Measurements from ENCODE around the gene ERCC6L2. TPM values are rescaled to one million over a fixed set of nuclear protein-coding genes. Genes with fewer than 3 reads are reported as not detected.

ERCC6L2 gene
- total and polyA plus RNA-seq, 2 donors (not counting 3 experiments of a cell fraction or from before 2014, with no cell fraction given) = 4.7 to 31.8 TPM

- H4K20me1 ChIP-seq (replicated peaks; ENCODE audit: control insufficient read depth, extremely low read depth, insufficient read depth, low read length) = no peaks in the 10 kb centered on the region
- H3K9me3 ChIP-seq (replicated peaks; ENCODE audit: control insufficient read depth, insufficient read depth, low read length) = no peaks in the 10 kb centered on the region
- no TSS peak for BruUV-seq (replicated peaks)
- TF ChIP-seq FOS (IDR thresholded peaks at IDR 0.05; ENCODE audit: borderline replicate concordance, insufficient read depth, low read length) = no peak
- no peak for TF ChIP-seq POLR2AphosphoS5 (IDR thresholded peaks at IDR 0.05; ENCODE audit: insufficient read depth, low read depth, low read length)
- no peak for TF ChIP-seq MYC (IDR thresholded peaks at IDR 0.05; ENCODE audit: low read depth, low read length)
- TF ChIP-seq CTCF (IDR thresholded peaks at IDR 0.05; ENCODE audit: extremely low read depth in 1 of 2, insufficient read depth in 1 of 2, low read depth in 1 of 2, low read length in 2 of 2) = no peak
- TF ChIP-seq MAX (IDR thresholded peaks at IDR 0.05; ENCODE audit: insufficient read depth, insufficient read length) = no peak
- DNase-seq (ENCODE audit: low read depth, low spot score) (no peak), FAIRE-seq (peak; percentile 24)
- no peak overlapping the region for H3K9ac ChIP-seq (replicated peaks; ENCODE audit: extremely low read depth, insufficient read depth, low read length)
- intact Hi-C loops (cut with micrococcal nuclease) (no loop called here), dilution Hi-C loops (cut with MboI; ENCODE audit: extremely low pct_ligation_motif_present, low sequenced_read_pairs) (no loop called here)
- H3K36me3 ChIP-seq (ENCODE audit: control insufficient read depth in 2 of 2, extremely low read depth in 1 of 2, insufficient read depth in 2 of 2, low read length in 2 of 2) = no peaks in the 10 kb centered on the region
- no peaks in the 10 kb centered on the region for H3K4me1 ChIP-seq (ENCODE audit: control insufficient read depth, extremely low read depth, insufficient read depth, low read length)
- H3K4me2 ChIP-seq (ENCODE audit: insufficient read depth, low read length) = no peak overlapping the region
- H2AFZ ChIP-seq (ENCODE audit: low read depth, low read length) = no peak overlapping the region
- H3K4me3 ChIP-seq (replicated peaks in 1 of 3; ENCODE audit: insufficient read depth in 1 of 3, low read depth in 1 of 3, low read length in 3 of 3) = no peak overlapping the region
- H3K79me2 ChIP-seq (ENCODE audit: control insufficient read depth, insufficient read depth, low read length) = no peaks in the 10 kb centered on the region
- H3K27ac ChIP-seq (ENCODE audit: insufficient read depth, low read depth, low read length) = no peak overlapping the region
- ChIA-PET CTCF (no interaction called here), POLR2A (interaction anchor here (0.7 kb wide), 2 partner anchors 144 to 666 kb away, joined by 3 to 4 read pairs; no protein-coding TSS in a partner anchor)
- no peaks in the 10 kb centered on the region for H3K27me3 ChIP-seq (ENCODE audit: control insufficient read depth in 2 of 2, insufficient read depth in 2 of 2, low read length in 2 of 2)
- no peaks in the 10 kb centered on the region for H3K9me1 ChIP-seq (replicated peaks; ENCODE audit: control insufficient read depth, extremely low read depth, insufficient read depth, low read length)
Observed at GRCh38 chr9:95840074-95840473, 35.4 kb upstream of the ERCC6L2 start.

- TF ChIP-seq FOS (IDR thresholded peaks at IDR 0.05; ENCODE audit: borderline replicate concordance, insufficient read depth, low read length) (no peak), JUN (IDR thresholded peaks at IDR 0.05; ENCODE audit: borderline replicate concordance, insufficient read depth, insufficient read length, low read depth) (no peak), MYC (IDR thresholded peaks at IDR 0.05; ENCODE audit: low read depth, low read length) (no peak), CTCF (IDR thresholded peaks at IDR 0.05; ENCODE audit: extremely low read depth in 1 of 2, insufficient read depth in 1 of 2, low read depth in 1 of 2, low read length in 2 of 2) (no peak), GATA2 (IDR thresholded peaks at IDR 0.05; ENCODE audit: insufficient read depth, insufficient read length, low read depth, low read length) (no peak), POLR2A (IDR thresholded peaks at IDR 0.05; ENCODE audit: low read depth, low read length) (no peak), MAX (IDR thresholded peaks at IDR 0.05; ENCODE audit: insufficient read depth, insufficient read length) (no peak), POLR2AphosphoS5 (IDR thresholded peaks at IDR 0.05; ENCODE audit: insufficient read depth, low read depth, low read length) (no peak), EZH2 (IDR thresholded peaks at IDR 0.05; ENCODE audit: borderline replicate concordance, low read depth, low read length, severe bottlenecking) (no peak)
- POLR2A ChIA-PET = no interaction called here
- dilution Hi-C loops (cut with MboI; ENCODE audit: extremely low pct_ligation_motif_present, low sequenced_read_pairs) (no loop called here), intact Hi-C loops (cut with micrococcal nuclease) (no loop called here)
- CTCF ChIA-PET = interaction anchor here (1.2 kb wide), 1 partner anchor 9 kb away, joined by 4 read pairs; no protein-coding TSS in a partner anchor
- no peaks in the 10 kb centered on the region for H3K9me1 ChIP-seq (replicated peaks; ENCODE audit: control insufficient read depth, extremely low read depth, insufficient read depth, low read length)
- H3K27me3 ChIP-seq (ENCODE audit: control insufficient read depth in 2 of 2, insufficient read depth in 2 of 2, low read length in 2 of 2) = no peaks in the 10 kb centered on the region
- no TSS peak for BruUV-seq (replicated peaks)
- no peak overlapping the region for H3K4me3 ChIP-seq (replicated peaks in 1 of 3; ENCODE audit: insufficient read depth in 1 of 3, low read depth in 1 of 3, low read length in 3 of 3)
- FAIRE-seq = no peak
- no peak for DNase-seq (ENCODE audit: low read depth, low spot score)
- no peaks in the 10 kb centered on the region for H3K79me2 ChIP-seq (ENCODE audit: control insufficient read depth, insufficient read depth, low read length)
- H3K4me1 ChIP-seq (ENCODE audit: control insufficient read depth, extremely low read depth, insufficient read depth, low read length) = no peaks in the 10 kb centered on the region
- H3K27ac ChIP-seq (ENCODE audit: insufficient read depth, low read depth, low read length) = no peak overlapping the region
- no peak overlapping the region for H3K4me2 ChIP-seq (ENCODE audit: insufficient read depth, low read length)
- H2AFZ ChIP-seq (ENCODE audit: low read depth, low read length) = no peak overlapping the region
- no peaks in the 10 kb centered on the region for H4K20me1 ChIP-seq (replicated peaks; ENCODE audit: control insufficient read depth, extremely low read depth, insufficient read depth, low read length)
- no peaks in the 10 kb centered on the region for H3K9me3 ChIP-seq (replicated peaks; ENCODE audit: control insufficient read depth, insufficient read depth, low read length)
- H3K9ac ChIP-seq (replicated peaks; ENCODE audit: extremely low read depth, insufficient read depth, low read length) = no peak overlapping the region
- H3K36me3 ChIP-seq (ENCODE audit: control insufficient read depth in 2 of 2, extremely low read depth in 1 of 2, insufficient read depth in 2 of 2, low read length in 2 of 2) = no peaks in the 10 kb centered on the region
Observed at GRCh38 chr9:95841377-95841776, 34.1 kb upstream of the ERCC6L2 start.
